Measurements from ENCODE around the gene TOP1. TPM values are rescaled to one million over a fixed set of nuclear protein-coding genes. Genes with fewer than 3 reads are reported as not detected.

TOP1 gene
- total and polyA plus RNA-seq, 5 experiments from 2014 or later: 9.1 to 48.3 (median 14.1) TPM

DNA sequence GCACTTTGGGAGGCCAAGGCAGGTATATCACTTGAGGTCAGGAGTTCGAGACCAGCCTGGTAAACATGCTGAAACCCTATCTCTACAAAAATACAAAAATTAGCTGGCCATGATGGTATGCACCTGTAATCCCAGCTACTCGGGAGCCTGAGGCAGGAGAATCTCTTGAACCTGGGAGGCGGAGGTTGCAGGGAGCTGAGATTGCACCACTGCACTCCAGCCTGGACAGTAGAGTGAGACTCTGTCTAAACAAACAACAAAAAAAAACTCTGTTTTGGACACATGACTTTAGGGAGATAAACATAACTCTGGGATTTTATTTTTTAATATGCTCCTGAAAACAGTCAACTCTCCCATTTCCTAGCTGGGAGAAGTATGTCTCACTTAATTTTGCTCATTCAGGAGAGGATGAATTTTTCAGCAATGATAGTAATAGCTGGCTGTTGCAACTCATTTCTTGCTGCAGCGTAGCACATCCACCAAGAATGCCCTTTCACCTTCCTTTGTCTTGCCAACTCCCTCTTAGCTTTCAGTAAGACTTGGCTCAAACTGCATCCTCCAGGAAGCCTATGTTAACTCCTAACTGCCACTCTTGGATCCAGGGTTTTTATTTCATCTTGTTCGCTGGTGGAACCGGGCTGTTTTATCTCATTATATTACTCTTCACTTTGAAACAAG, 24.3 kb downstream of the TOP1 start:
- POLR2A ChIA-PET: no interaction called here
- Mint-ChIP-seq H3K4me1 (peaks cover 52 to 91% (median 86%) of the 10 kb centered on the region in 4 donors), H3K27me3 (no peaks in the 10 kb centered on the region), H3K9me3 (no peaks in the 10 kb centered on the region), H3K36me3 (peaks cover 0 to 3% (median 0%) of the 10 kb centered on the region in 3 donors), H3K27ac (peak overlapping the region in 2 of 10 donors; percentile 5 to 66), H3K4me3 (peak overlapping the region in 5 of 10 donors; percentile 20 to 66 (median 36))
- ATAC-seq (no peak), DNase-seq (no peak)

DNA sequence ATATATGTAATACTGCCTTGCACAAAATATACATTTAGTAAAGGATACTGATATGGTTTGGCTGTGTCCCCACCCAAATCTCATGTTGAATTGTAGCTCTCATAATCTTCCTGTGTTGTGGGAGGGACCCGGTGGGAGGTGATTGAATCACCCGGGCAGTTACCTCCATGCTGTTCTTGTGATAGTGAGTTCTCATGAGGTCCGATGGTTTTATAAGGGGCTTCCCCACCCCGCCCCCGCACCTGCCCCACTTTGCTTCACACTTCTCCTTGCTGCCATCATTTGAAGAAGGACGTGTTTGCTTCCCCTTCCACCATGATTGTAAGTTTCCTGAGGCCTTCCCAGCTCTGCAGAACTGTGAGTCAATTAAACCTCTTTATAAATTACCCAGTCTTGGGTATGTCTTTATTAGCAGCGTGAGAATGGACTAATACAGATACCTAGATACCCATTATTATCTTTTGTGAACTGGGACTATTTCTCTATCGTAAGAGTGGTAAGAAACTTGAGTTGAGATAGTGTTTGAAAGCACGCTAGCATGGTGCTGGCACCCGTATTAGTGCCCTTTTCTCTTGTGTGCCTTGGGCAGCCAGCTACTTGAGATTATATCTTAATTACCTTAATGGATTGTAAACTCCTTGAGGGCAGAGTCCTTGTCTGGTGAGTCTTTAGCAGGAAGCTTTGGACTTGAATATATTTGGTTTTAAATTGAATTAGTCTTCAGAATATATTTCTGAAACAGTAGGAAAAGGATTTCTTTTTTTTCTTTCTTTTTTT, 25.6 kb downstream of the TOP1 start:
- Mint-ChIP-seq H3K36me3 (peaks cover 0 to 3% (median 0%) of the 10 kb centered on the region in 3 donors), H3K4me3 (no peak overlapping the region), H3K27ac (peak overlapping the region in 2 of 10 donors; percentile 24 to 45), H3K27me3 (no peaks in the 10 kb centered on the region), H3K4me1 (peaks cover 55 to 88% (median 84%) of the 10 kb centered on the region in 4 donors), H3K9me3 (no peaks in the 10 kb centered on the region)
- POLR2A ChIA-PET: no interaction called here
- DNase-seq: no peak
- ATAC-seq: no peak

DNA sequence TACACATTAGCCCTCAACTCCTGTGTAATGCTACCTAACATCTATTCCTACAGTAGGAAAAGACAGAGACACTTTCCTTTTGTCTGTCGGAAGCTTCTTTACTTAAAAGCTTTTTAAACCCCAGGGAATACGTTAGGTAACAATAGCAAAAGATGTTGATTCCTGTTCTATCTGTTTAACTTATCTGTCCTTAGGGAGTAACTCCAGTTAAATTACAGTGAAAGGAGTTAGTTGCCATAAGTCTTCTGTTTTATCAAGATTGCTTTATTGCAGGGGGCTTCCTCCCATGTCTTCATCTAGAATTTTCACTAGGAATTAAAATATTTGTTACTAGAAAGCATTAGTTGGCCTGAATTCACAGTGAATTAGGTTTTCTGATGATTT, 26.2 kb downstream of the TOP1 start:
- Mint-ChIP-seq H3K36me3 (peaks cover 0 to 3% (median 0%) of the 10 kb centered on the region in 3 donors), H3K27ac (peak overlapping the region in 2 of 10 donors; percentile 14 to 36), H3K4me3 (peak overlapping the region in 2 of 10 donors; percentile 4 to 27), H3K4me1 (peaks cover 51 to 87% (median 83%) of the 10 kb centered on the region in 4 donors), H3K27me3 (no peaks in the 10 kb centered on the region), H3K9me3 (no peaks in the 10 kb centered on the region)
- ATAC-seq (no peak), DNase-seq (no peak)
- POLR2A ChIA-PET: no interaction called here

DNA sequence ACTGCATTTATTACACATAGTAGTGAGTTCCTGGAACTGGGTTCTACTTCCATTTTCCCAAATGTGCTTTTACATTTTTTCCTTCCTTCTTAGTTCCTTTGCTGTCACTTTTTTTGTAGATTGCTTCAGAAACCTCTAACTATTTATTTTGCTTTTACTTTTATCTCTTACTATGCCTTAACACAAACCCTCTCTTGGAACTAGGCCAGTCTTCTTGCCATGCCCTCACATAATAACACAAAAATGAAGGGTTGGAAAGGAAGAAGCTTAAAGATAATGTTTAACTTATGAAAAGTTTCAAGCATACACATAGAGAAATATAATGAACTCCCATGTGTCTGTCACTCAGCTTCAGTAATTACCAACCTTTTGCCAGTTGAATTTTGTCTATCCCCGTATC, 27.1 kb downstream of the TOP1 start:
- Mint-ChIP-seq H3K4me3 (peak overlapping the region in 6 of 10 donors; percentile 4 to 51 (median 20)), H3K36me3 (peaks cover 0 to 3% (median 0%) of the 10 kb centered on the region in 3 donors), H3K9me3 (no peaks in the 10 kb centered on the region), H3K4me1 (peaks cover 51 to 82% (median 80%) of the 10 kb centered on the region in 4 donors), H3K27ac (peak overlapping the region in 5 of 10 donors; percentile 8 to 70 (median 40)), H3K27me3 (no peaks in the 10 kb centered on the region)
- ATAC-seq (no peak), DNase-seq (no peak)
- POLR2A ChIA-PET: no interaction called here

DNA sequence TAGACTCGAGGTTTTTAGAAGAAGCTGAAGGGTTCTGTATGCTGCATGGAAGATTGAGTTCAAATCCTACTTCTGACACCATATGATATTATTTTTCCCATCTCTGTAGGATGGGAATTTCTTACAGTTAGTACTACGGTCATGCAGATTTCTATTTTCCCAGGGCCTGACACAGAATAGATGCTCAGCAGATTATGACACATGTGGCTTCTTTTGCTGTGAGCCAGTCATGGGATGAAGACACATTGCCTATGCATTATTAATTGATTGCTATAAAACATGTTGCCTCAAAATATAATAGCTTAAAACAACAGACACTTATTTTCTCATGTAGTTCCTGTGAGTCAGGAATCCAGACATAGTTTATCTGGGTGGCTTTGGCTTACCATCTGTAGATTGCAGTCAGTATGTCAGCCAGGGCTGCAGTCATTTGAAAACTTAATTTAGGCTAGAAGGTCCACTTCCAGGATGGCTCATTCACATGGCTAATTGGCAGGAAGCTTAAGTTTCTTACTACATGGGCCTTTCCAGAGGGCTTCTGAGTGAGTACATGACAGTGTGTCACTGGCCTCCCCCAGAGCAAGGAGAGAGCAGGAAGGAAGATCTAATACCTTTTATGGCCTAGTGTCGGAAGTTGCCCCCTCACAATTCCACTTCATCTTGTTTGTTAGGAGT, 29.5 kb downstream of the TOP1 start:
- ATAC-seq (no peak), DNase-seq (no peak)
- Mint-ChIP-seq H3K27ac (peak overlapping the region in 4 of 10 donors; percentile 4 to 57 (median 20)), H3K27me3 (no peaks in the 10 kb centered on the region), H3K4me1 (peaks cover 41 to 73% (median 63%) of the 10 kb centered on the region in 4 donors), H3K4me3 (no peak overlapping the region), H3K9me3 (no peaks in the 10 kb centered on the region), H3K36me3 (peaks cover 8 to 19% (median 14%) of the 10 kb centered on the region in 3 donors)
- POLR2A ChIA-PET: interaction anchor here (0.6 kb wide), 1 partner anchor 17 kb away, joined by 10 read pairs; no protein-coding TSS in a partner anchor

- peaks cover 43 to 73% (median 63%) of the 10 kb centered on the region in 4 donors for H3K4me1 Mint-ChIP-seq
- DNase-seq (no peak), ATAC-seq (no peak)
- POLR2A ChIA-PET: no interaction called here
- peaks cover 9 to 27% (median 22%) of the 10 kb centered on the region in 3 donors for H3K36me3 Mint-ChIP-seq
- H3K4me3 Mint-ChIP-seq: no peak overlapping the region
- H3K27ac Mint-ChIP-seq: peak overlapping the region in 1 of 10 donors; percentile 57
- no peaks in the 10 kb centered on the region for H3K27me3 Mint-ChIP-seq
- no peaks in the 10 kb centered on the region for H3K9me3 Mint-ChIP-seq
These were observed 30.3 kb downstream of the TOP1 start for GRCh38 chr20:41058674-41059635.

- H3K4me3 Mint-ChIP-seq: no peak overlapping the region
- ATAC-seq: no peak
- DNase-seq: no peak
- H3K9me3 Mint-ChIP-seq: no peaks in the 10 kb centered on the region
- H3K4me1 Mint-ChIP-seq: peaks cover 32 to 69% (median 59%) of the 10 kb centered on the region in 4 donors
- POLR2A ChIA-PET: no interaction called here
- peaks cover 9 to 44% (median 22%) of the 10 kb centered on the region in 3 donors for H3K36me3 Mint-ChIP-seq
- H3K27ac Mint-ChIP-seq: peak overlapping the region in 3 of 10 donors; percentile 11 to 63 (median 37)
- H3K27me3 Mint-ChIP-seq: no peaks in the 10 kb centered on the region
These were observed 32.5 kb downstream of the TOP1 start for GRCh38 chr20:41061155-41061554.

DNA sequence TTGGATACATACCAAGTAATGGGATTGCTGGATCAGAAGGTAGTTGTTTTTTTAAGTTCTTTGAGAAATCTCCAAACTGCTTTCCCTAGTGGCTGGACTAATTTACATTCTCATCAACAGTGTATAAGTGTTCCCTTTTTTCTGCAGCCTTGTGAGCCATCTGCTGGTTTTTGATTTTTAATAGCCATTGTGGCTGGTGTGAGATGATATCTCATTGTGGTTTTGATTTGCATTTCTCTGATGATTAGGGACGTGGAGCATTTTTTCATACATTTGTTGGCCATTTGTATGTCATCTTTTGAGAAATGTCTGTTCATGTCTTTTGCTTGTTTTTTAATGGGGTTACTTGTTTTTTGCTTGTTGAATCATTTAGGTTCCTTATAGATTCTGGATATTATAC, 34.8 kb downstream of the TOP1 start:
- Mint-ChIP-seq H3K4me3 (no peak overlapping the region), H3K27me3 (no peaks in the 10 kb centered on the region), H3K27ac (peak overlapping the region in 3 of 10 donors; percentile 20 to 59 (median 21)), H3K4me1 (peaks cover 25 to 66% (median 62%) of the 10 kb centered on the region in 4 donors), H3K9me3 (no peaks in the 10 kb centered on the region), H3K36me3 (peaks cover 9 to 58% (median 26%) of the 10 kb centered on the region in 3 donors)
- DNase-seq (no peak), ATAC-seq (no peak)
- POLR2A ChIA-PET: interaction anchor here (1.1 to 1.2 kb wide), 2 partner anchors 15 to 24 kb away, joined by 3 read pairs; no protein-coding TSS in a partner anchor

DNA sequence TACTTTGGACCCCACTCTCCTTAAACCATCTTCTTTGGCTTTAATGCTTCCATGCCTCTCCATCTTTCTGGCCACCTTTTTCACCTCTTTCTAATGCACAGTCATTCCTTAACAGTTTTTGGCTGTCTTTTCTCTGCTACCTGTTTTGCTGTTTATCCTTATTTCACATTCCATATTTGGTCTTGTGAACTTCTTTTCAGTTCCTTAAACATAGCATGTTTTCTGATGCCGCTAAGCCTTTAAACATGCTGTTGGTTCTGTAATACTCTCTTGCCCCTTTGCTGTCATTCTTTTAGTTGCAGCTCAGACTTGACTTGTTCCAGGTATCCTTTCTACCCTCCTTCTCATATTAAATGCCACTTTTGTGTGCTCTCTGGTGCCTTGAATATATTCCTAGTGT, 35.8 kb downstream of the TOP1 start:
- H3K27ac Mint-ChIP-seq: peak overlapping the region in 5 of 10 donors; percentile 8 to 79 (median 28)
- peaks cover 9 to 65% (median 26%) of the 10 kb centered on the region in 3 donors for H3K36me3 Mint-ChIP-seq
- POLR2A ChIA-PET: no interaction called here
- peaks cover 23 to 64% (median 60%) of the 10 kb centered on the region in 4 donors for H3K4me1 Mint-ChIP-seq
- H3K4me3 Mint-ChIP-seq: no peak overlapping the region
- H3K9me3 Mint-ChIP-seq: no peaks in the 10 kb centered on the region
- DNase-seq (no peak), ATAC-seq (no peak)
- no peaks in the 10 kb centered on the region for H3K27me3 Mint-ChIP-seq

DNA sequence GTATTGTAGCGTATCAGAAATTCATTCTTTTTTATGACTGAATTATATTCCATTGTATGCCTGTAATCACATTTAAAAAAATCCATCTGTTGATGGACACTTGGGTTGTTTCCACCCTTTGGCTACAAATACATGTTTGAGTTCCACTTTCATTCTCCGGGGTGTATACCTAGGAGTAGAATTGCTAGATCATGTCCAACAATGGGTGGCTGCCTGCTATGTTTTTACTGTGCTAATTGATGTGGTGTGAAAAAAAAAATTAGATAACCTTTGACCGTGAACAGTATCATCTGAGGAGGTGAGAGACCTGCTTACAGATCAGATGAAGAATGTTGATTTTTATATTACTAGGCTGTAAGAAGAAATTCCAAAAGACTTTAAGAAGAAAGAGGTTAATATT, 37.1 kb downstream of the TOP1 start:
- no peaks in the 10 kb centered on the region for H3K9me3 Mint-ChIP-seq
- peaks cover 25 to 66% (median 62%) of the 10 kb centered on the region in 4 donors for H3K4me1 Mint-ChIP-seq
- POLR2A ChIA-PET: interaction anchor here (0.7 to 0.9 kb wide), 3 partner anchors 8 to 73 kb away, joined by 3 to 4 read pairs (median 3); no protein-coding TSS in a partner anchor
- H3K27me3 Mint-ChIP-seq: no peaks in the 10 kb centered on the region
- H3K4me3 Mint-ChIP-seq: no peak overlapping the region
- peak overlapping the region in 4 of 10 donors; percentile 10 to 33 (median 22) for H3K27ac Mint-ChIP-seq
- peaks cover 9 to 72% (median 26%) of the 10 kb centered on the region in 3 donors for H3K36me3 Mint-ChIP-seq
- DNase-seq (no peak), ATAC-seq (peak in 1 of 2 donors; percentile 62)

DNA sequence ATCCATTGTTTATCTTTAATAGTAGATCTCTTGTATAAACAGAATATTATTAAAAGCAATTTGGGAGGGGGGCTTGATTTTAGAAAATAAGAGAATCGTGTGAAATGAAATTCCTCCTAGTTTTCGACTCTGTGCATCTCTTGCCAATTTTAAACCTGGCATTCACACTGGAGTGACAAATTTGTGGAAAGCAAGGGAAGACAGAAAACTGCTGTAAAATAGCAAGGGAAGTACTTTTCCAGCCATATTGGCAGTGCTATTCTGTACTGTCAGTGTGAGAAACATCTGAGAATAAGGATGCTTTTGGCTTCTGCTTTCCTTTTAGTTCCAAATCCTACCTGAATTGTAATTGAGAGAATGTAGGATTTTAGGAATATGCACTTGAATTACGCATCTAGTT, 40.2 kb downstream of the TOP1 start:
- ATAC-seq (no peak), DNase-seq (no peak)
- Mint-ChIP-seq H3K36me3 (peaks cover 0 to 47% (median 8%) of the 10 kb centered on the region in 3 donors), H3K4me3 (no peak overlapping the region), H3K27me3 (no peaks in the 10 kb centered on the region), H3K9me3 (no peaks in the 10 kb centered on the region), H3K4me1 (peaks cover 26 to 80% (median 71%) of the 10 kb centered on the region in 4 donors), H3K27ac (no peak overlapping the region)
- POLR2A ChIA-PET: no interaction called here

Measured in naive thymus-derived CD8-positive, alpha-beta T cell (primary cell).